ENCODE results near the gene VIPR2.

DNA sequence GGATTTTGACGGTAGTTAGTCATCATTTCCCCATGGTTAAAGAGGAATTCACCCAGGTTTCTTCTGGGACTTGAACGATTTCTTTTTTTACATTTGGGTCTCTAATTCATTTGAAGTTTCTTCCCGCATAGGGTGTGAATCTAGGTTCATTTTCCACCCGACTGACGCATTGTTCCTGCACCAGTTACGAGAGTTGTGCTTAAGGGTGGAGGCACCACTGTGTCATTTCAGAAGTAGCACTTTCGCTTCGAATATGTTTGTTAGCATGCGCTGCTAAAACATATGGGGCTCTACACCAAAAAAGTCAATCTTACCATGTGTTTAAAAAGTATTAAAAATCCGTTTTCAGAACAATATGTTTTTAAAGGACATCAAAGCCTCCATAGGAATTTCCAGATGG lies 140.3 kb downstream of the VIPR2 start:
- TF ChIP-seq, protein P1, sequence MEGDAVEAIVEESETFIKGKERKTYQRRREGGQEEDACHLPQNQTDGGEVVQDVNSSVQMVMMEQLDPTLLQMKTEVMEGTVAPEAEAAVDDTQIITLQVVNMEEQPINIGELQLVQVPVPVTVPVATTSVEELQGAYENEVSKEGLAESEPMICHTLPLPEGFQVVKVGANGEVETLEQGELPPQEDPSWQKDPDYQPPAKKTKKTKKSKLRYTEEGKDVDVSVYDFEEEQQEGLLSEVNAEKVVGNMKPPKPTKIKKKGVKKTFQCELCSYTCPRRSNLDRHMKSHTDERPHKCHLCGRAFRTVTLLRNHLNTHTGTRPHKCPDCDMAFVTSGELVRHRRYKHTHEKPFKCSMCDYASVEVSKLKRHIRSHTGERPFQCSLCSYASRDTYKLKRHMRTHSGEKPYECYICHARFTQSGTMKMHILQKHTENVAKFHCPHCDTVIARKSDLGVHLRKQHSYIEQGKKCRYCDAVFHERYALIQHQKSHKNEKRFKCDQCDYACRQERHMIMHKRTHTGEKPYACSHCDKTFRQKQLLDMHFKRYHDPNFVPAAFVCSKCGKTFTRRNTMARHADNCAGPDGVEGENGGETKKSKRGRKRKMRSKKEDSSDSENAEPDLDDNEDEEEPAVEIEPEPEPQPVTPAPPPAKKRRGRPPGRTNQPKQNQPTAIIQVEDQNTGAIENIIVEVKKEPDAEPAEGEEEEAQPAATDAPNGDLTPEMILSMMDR (conservative IDR thresholded peaks at IDR 0.05; ENCODE audit: low read depth, low read length), result no peak
- TF ChIP-seq EZH2 (IDR thresholded peaks at IDR 0.05; ENCODE audit: borderline replicate concordance, low read depth, low read length, poor library complexity, severe bottlenecking), result no peak
